Keratinocyte (primary cell): ENCODE results near the gene GOLGA7B.

Experiments used
- CTCF ChIP-seq, 3 experiments: IDR thresholded peaks in 1 of 3; conservative IDR thresholded peaks in 1 of 3; optimal IDR thresholded peaks in 1 of 3; 2 replicates in 2 of 3; 3 replicates in 1 of 3; pipeline versions ENCODE3 to v1.5.1; 2011; ENCODE audit warnings: low read length in 3 of 3, mild to moderate bottlenecking in 3 of 3, moderate library complexity in 2 of 3, control low read depth in 1 of 3, inconsistent platforms in 1 of 3; ENCODE audit not compliant: insufficient read depth in 2 of 3; ENCODE audit errors: extremely low read depth in 1 of 3
- EZH2 ChIP-seq: IDR thresholded peaks from one replicate; pipeline ENCODE4 v1.6.1; 2012; ENCODE audit warnings: inconsistent platforms, mild to moderate bottlenecking, low read length, moderate library complexity

GRCh38 chr10:97838091-97838490 is 11.6 kb upstream of the GOLGA7B start:
- TF ChIP-seq EZH2: no peak
- no peak for TF ChIP-seq CTCF (optimal IDR thresholded peaks at IDR 0.05 in 1 of 3, IDR thresholded peaks at IDR 0.05 in 1 of 3, conservative IDR thresholded peaks at IDR 0.05 in 1 of 3; ENCODE audit: extremely low read depth in 1 of 3, insufficient read depth in 2 of 3, low read length in 3 of 3)
